Measurements from ENCODE around the gene EML5.

- TF ChIP-seq CTCF (conservative IDR thresholded peaks at IDR 0.05; ENCODE audit: low read depth, low read length): no peak
- no peak for TF ChIP-seq EZH2 (IDR thresholded peaks at IDR 0.05; ENCODE audit: borderline replicate concordance, low read depth, low read length, poor library complexity, severe bottlenecking)
These were observed 6.0 kb downstream of the EML5 start for GRCh38 chr14:88786715-88787114.
